ENCODE data around the gene APELA.
"Not testable (repeated sequence)": the region's sequence is repeated elsewhere in the genome, so short reads cannot be mapped to it uniquely, and the experiment has no call there.

The APELA gene

DNA sequence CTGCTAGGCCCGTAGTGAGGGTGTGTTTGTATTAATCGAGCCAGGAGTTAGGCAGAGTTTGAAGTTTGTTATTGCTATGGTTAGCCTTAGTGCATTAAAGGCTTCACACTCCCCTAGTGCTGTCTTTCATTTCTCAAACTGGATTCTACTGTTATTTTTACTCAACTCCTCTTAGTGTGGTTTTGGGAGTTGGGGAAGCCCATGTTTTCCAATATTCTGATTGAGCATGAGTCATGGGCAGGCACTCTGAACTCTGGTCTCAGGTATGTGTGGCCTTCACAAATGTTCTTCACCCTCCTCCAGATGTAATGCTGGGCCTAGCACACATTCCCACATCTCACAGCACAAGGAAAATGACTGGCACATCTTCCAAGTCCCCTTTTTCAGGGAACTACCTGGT, 50.1 kb downstream of the APELA start:
- not testable (repeated sequence) for DNase-seq

DNA sequence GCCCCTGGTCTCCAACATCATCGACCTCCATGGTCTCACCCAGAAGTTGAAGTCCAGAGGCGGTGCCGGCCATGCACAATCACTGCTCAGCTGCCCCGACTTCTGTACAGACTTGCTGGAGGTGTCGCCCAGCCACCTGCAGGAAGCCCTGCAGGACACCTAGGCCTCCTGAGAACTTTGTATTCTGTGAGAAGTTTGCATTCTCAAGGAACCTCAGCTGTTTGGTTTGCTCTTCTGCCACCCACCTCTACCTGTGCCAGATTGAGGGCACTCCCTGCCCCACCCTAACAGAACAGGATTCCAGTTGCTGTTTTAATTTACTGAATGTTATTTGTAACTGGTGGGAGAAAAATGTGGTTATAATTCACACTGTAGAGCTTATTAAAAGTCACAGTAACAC, 53.7 kb downstream of the APELA start:
- no peak for DNase-seq

DNA sequence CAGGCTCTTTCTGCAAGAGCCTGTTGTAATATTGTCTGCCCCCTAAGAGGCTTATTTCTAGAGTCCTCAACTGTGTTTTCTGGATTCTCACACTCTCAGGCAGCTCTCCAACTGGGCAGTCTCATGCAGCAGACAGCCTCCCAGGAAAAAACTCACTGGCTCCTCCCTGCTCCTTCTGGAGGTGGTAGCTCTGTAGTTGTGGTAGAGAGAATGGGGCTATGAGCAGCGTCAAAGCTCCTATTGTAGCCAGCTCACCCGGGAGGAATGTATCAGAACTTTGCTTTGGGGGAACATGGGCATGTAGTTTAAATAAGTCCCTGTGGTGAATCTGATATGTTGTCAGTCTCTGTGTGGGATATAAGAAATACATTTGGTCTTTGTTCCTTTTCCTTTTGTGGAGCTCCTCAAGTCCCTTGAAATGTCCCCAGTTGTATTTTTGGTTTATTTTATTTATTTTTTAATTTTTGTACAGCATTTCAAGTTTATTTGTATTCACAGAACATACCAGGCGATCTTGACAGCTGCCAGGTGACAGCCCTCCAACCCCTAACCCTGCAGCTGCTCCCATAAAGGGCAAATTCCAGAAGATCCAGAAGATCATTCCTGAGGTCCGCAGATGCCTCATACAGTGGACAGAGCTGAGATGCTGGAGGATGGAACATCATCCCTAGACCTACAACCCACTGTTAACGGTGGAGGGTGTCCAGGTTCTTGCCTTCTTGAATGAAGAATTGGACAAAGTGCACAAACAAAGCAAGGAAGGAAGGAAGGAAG, 54.8 kb downstream of the APELA start:
- no peak for DNase-seq

DNA sequence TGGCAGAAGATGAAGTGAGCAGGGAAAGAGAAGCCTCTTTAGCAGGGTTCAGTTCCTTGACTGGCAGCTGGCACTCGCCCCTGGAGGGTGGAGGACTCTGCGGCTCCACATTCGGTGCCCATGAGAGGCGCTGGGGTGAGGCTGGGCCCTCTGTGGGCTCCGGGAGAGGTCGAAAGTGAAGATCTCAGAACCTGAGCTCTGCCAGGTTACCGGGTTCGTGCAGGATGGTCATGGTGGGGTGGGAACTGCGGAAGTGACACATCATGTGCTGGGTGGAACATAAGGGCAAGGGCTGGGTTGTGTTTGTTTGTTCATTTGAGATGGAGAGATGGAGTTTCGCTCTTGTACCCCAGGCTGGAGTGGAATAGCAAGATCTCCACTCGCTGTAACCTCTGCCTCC, 56.3 kb downstream of the APELA start:
- no peak for DNase-seq

DNA sequence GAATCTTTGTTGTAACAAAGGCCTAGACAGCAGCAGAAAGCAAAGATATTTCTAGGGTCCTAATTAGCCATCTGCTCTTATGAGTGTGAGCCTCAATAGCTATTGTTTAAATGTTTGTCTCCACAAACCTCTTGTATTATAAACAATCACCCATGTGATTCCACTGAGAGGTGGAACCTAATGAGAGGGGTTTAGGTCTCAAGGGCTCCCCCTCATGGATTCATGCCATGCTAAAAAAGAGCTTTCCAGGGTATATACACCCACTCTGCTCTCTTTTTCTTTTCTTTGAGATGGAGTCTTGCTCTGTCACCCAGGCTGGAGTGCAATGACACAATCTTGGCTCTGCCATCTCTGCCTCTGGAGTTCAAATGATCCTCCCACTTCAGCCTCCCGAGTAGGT, 58.4 kb downstream of the APELA start:
- no peak for DNase-seq

DNA sequence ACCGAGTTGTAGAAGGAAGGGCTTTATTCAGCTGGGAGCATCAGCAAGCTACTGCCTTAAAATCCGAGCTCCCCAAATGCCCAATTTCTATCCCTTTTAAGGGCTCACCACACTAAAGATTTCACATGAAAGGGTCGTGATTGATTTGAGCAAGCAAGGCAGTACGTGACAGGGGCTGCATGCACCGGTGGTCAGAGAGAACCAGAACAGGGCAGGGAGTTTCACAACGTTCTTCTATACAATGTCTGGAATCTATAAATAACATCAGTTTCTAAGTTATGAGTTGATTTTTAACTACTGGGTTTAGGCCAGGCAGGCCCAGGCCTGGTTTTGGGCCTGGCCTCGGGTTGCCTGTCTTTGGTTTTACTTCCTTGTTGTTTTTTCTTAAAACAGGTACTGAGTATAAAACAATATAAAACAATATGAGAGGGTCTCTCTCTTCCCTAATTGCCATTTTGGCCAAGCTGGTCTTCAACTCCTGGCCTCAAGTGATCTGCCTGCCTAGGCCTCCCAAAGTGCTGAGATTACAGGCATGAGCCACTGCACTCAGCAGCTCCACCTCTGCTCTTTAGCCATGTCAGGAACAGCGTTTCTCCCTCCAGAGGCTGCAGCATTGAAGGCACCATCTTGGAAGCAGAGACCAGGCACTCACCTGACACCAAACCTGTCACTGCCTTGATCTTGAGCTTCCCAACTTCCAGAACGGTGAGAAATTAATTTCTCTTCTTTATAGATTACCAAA, 59.1 kb downstream of the APELA start:
- DNase-seq, result not testable (repeated sequence)

DNA sequence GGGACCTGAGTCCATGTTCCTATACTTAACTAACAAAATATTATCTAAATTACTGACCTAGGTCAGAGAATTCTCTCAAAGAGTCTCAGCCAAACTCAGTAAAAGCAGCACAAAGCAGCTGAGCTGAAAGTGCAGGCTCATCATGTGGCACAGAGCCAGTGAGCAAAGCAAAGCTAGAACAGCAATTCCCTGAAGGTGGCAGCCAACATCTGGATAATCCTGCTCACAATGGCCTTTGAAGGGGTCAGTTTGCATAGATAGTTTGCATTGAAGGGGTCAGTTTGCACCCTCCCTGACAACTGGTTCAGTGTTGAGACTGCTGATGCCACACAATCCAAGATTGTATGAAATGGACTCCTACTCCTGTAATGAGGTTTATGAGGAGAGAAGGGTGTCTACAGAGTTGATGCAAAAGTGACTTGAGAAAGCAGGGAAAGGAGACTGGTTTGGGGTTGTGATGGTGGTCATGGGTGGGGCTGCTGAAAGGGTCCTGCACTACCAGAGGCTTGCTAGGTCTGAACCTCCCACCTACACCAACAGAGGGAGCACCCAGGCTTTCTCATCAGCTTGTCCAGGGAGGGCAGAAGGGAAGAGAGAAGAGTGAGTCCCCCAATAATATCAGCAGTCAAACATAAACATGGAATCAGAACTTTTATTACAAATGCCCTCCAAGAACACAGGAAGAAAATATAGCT, 60.7 kb downstream of the APELA start:
- no peak for DNase-seq

DNA sequence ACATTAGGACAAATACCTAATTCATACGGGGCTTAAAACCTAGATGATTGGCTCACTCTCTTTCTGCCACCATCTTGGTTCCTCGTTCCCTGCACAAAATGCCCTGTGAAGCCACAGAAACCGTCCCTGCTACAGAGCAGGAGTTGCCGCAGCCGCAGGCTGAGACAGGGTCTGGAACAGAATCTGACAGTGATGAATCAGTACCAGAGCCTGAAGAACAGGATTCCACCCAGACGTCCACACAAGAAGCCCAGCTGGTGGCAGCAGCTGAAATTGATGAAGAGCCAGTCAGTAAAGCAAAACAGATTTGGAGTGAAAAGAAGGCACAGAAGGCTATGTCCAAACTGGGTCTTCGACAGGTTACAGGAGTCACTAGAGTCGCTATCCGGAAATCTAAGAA, 66.2 kb downstream of the APELA start:
- no peak for DNase-seq

DNA sequence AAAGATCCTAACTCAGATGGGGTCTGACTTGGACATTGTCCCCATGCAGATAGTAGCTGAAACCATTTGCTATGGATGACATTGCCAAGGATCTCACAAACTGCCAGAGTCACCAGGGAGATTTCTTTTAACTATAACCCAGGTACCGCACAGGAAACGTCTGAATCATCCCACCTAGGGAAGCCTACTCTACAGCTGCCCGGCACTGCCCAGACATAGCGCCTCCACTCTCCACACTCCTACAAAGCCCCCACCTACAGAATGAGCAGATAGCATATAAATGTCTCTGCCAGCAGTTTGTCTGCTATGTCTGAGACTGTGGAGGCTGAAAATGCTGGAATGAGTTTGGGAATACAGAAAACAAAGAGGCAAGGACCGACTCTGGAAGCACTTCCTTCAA, 68.2 kb downstream of the APELA start:
- no peak for DNase-seq

DNA sequence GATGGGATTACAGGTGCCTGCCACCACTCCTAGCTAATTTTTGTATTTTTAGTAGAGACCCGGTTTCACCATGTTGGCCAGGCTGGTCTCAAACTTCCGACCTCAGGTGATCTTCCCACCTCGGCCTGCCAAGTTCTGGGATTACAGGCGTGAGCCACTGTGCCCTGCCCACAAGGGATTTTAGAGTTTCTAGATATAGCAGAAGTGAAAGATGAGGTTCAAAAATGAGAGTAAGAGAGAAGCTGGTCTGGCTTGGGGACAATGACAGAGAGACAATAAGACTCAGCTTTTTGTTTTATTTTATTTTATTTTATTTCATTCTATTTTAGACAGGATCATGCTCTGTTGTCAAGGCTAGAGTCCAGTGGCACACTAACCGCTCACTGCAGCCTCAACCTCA, 69.8 kb downstream of the APELA start:
- no peak for DNase-seq

Data from activated T-cell treated with anti-CD3 and anti-CD28 coated beads, Interleukin-2, amount 50 U/mL, for 1 hour (primary cell).